ENCODE measurements around the gene KATNB1.
"Not testable (repeated sequence)": the region's sequence is repeated elsewhere in the genome, so short reads cannot be mapped to it uniquely, and the experiment has no call there.

The KATNB1 gene

GRCh38 chr16:57746316-57746715, 10.7 kb downstream of the KATNB1 start:
- DNase-seq, result not testable (repeated sequence)

DNA sequence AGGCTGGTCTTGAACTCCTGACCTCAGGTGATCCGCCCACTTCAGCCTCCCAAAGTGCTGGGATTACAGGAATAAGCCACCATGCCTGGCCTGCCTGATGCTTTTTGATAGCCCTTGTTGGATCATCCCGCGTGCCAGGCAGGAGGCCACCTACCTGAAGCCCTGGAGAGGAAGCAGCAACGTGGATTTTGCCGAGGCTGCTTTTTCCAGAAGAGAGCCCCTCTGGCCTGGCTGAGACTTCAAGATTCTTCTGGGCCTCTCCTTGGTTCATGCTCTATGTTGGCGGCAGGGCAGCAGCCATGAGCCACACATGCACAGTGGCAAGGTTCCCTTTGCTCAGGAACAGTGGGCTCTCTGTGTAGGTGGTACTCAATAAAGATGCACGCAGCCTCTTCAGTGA, 11.5 kb downstream of the KATNB1 start:
- DNase-seq, result no peak

DNA sequence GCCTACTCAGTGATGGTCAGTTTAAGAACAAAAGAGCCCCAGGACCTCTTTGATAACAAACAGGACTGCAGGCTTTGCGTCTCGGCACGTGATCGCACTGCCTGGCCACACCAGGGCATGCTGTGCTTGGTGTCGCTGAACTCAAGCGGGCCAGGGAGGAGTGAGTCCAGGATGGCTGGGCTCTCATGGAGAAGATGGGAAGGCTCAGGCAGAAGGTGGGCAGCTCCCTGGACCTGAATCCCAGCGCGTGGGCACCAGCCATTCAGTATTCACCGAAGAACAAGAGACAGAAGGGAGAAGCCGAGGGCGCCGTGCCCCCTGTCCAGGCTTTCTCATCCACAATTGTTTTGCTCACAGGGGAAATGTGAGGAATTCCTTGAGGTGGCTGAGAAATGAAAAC, 11.9 kb downstream of the KATNB1 start:
- no peak for DNase-seq

DNA sequence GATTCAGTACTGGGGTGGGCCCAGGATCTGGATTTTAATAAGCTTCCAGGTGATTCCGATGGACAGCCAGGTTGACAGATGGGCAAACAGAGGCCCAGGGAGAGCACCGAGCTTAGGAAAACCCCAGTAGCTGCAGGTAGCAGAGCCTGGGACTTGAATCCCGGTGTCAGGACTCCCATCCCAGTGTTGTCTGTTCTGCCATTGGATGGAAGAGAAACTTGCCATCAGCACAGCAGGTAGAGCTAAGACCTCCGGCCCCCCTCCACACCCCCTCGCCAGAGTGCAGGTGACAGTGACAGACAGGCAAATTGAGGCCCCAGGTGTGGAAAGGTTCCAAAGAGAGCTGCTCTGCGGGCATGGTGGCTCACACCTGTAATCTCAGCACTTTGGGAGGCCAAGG, 12.4 kb downstream of the KATNB1 start:
- no peak for DNase-seq

GRCh38 chr16:57748596-57748995, 13.0 kb downstream of the KATNB1 start:
- DNase-seq, result no peak

GRCh38 chr16:57749101-57749692, 13.6 kb downstream of the KATNB1 start:
- DNase-seq, result no peak

GRCh38 chr16:57749856-57750452, 14.4 kb downstream of the KATNB1 start:
- no peak for DNase-seq

- DNase-seq, result no peak
These were observed 15.4 kb downstream of the KATNB1 start for GRCh38 chr16:57750796-57751538.

DNA sequence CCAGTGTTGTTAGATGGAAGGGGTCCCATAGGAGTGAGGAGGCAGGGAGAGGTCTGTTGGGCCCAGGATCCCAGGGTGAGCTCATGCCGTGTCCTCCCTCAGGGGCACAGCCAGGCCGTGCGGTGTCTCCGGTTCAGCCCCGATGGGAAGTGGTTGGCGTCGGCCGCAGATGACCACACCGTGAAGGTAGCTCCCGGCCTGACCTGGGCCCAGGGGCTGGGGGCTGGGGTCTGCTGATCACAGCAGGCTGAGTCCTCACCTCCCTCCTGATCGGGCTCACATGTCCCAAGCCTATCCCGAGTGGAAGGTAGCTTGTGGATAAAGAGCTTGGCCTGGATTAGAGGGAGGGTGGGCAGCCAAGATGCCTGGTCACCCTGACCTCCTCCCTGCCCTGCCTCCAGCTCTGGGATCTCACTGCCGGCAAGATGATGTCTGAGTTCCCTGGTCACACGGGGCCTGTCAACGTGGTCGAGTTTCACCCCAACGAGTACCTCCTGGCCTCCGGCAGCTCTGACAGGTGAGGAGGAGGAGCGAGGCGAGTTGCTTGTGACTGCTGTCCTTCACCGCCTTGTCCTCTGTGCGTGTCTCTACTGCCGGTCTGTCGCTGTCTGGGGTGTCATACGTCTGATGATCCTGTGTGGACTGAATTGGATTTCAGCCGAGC, 16.1 kb downstream of the KATNB1 start:
- no peak for DNase-seq

- DNase-seq, result no peak
These were observed 16.6 kb downstream of the KATNB1 start for GRCh38 chr16:57752203-57752580.

DNA sequence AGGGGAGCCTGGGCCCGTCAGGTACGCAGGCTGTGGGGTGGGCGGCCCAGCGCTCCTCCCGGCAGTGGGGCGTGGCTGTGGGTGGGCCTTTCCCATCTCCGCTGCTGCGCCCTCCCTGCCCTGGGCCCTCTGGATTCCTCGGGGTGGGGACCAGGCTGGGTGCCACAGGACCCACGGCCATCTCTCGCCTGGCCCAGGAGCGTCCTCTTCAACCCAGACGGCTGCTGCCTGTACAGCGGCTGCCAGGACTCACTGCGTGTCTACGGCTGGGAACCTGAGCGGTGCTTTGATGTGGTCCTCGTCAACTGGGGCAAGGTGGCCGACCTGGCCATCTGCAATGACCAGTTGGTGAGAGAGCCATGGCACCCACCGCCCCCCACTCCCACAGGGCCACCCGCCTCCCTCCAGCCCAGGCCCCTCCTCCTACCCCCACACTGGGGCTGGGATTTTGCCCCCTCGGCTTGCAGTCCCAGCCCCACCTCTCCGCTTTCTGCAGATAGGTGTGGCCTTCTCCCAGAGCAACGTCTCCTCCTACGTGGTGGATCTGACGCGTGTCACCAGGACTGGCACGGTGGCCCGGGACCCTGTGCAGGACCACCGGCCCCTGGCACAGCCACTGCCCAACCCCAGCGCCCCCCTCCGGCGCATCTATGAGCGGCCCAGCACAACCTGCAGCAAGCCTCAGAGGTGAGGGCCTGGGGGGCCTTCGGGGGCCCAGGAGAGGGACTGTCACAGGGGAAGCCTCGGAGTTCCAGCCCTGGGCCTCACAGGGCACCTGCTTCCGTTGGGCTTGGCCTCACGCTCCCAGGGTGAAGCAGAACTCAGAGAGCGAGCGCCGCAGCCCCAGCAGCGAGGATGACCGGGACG, 17.2 kb downstream of the KATNB1 start:
- DNase-seq, result no peak

GRCh38 chr16:57753448-57754353, 18.1 kb downstream of the KATNB1 start:
- no peak for DNase-seq

DNA sequence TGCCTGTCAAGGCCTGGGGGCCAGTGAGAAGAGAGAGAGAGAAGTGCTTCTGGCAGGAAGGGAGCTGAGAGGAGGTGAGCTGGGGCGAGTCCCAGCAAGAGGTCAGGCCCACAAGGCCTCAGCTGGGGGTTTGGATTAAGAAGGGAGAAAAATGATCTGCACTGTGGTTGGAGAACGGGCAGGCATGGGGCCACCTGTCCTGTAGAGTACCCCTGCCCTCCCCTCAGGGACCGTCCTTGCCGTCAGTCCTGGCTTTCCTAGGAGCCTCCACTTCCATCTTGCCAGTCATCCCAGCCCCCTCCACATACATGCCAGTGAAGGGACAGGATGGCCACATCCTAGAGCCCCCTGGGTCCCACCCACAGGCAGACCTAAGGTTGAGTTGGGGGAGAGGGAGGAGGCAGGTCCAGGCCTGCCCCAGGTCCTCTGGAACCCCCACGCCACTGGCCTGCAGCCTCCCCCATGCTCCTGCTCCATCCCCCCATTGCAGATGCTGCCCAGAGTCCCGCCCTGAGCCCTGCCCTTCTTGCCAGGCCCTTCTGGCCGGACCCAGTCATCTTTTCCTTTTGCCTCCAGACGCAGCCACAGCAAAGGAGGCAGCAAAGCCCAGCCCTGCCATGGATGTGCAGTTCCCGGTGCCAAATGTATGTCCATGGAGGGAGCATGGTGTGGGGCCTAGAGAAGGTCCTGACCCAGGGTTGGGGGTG, 18.9 kb downstream of the KATNB1 start:
- no peak for DNase-seq

DNA sequence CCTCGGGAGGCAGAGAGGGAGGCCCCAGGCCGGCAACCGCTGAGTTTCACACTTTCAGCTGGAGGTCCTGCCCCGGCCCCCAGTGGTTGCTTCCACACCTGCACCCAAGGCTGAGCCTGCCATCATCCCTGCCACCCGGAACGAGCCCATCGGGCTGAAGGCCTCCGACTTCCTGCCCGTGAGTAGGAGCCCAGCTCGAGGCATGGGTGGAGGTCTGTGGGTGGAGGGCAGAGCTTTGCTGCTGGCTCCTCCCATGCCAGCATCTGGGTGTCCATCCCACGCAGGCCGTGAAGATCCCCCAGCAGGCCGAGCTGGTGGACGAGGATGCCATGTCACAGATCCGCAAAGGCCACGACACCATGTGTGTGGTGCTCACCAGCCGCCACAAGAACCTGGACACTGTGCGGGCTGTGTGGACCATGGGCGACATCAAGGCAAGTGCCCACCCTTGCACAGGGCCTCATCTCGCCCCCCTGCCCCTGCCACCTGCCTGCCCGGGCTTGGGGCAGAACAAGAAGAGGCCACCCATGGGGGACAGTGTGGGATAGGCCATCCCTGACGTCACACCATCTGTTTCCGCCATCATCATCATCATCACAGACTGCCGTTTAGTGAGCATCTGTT, 19.6 kb downstream of the KATNB1 start:
- DNase-seq, result no peak

GRCh38 chr16:57755726-57756423, 20.3 kb downstream of the KATNB1 start:
- DNase-seq, result no peak

- no peak for DNase-seq
These were observed 21.1 kb downstream of the KATNB1 start for GRCh38 chr16:57756424-57757325.

DNA sequence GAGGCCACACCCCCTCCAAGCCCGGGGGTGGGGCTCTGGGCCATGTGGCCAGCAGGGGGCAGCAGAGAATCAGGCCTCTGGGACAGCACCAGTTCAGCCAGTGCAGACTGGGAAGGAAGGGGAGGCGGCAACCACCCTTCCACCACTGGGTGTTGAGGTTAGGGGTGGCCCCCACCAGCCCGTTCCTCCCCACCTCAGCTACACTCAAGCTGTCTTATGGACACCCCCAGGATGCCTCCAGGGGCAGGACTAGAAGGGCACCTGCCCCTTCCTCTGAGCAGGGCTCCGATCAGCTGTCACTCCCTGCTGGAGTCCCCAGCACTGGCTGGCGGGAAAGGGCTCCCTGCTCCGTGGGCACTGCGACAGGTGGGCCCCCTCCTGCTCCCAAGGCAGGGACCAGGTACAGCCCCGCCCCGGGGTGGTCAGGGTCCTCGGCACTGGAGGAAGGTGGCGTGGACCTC, 21.8 kb downstream of the KATNB1 start:
- no peak for DNase-seq

GRCh38 chr16:57757883-57758282, 22.3 kb downstream of the KATNB1 start:
- DNase-seq, result no peak
